Measurements from ENCODE around the gene RAB8B. TPM values are rescaled to one million over a fixed set of nuclear protein-coding genes. Genes with fewer than 3 reads are reported as not detected.

The RAB8B gene
- total and polyA plus RNA-seq, 4 donors = 3.8 to 26.5 (median 7.6) TPM

- 94% methylated on average over 2 of the region's 2 CpGs for WGBS
- H3K36me3 ChIP-seq (ENCODE audit: control insufficient read depth in 4 of 4, insufficient read depth in 3 of 4, low read depth in 1 of 4, low read length in 3 of 4) = no peaks in the 10 kb centered on the region
- DNase-seq (ENCODE audit: low spot score) = no peak
Measured at GRCh38 chr15:63287109-63287508, 97.7 kb downstream of the RAB8B start.

More at GRCh38 chr15:63287109-63287508, 97.7 kb downstream of the RAB8B start:
- no peaks in the 10 kb centered on the region for H3K9me3 ChIP-seq (ENCODE audit: control insufficient read depth in 4 of 4, low read length in 3 of 4)
- H3K4me3 ChIP-seq (ENCODE audit: low read depth in 1 of 3, low read length in 3 of 3) = no peak overlapping the region
- no peak overlapping the region for H3K9ac ChIP-seq (ENCODE audit: low read depth in 1 of 2, low read length in 2 of 2)
- no peaks in the 10 kb centered on the region for H3K27me3 ChIP-seq (ENCODE audit: control insufficient read depth in 4 of 4, insufficient read depth in 4 of 4, low read length in 3 of 4)
- H3K4me1 ChIP-seq (ENCODE audit: control insufficient read depth in 4 of 4, insufficient read depth in 4 of 4, low read length in 3 of 4) = no peaks in the 10 kb centered on the region
- H3K27ac ChIP-seq (ENCODE audit: low read depth in 1 of 2, low read length in 2 of 2) = no peak overlapping the region
- TF ChIP-seq JUND (IDR thresholded peaks at IDR 0.05) (no peak), HNF4G (IDR thresholded peaks at IDR 0.05) (no peak), FOXA2 (IDR thresholded peaks at IDR 0.05) (no peak), TAF1 (conservative IDR thresholded peaks at IDR 0.05) (no peak), FOXA1 (IDR thresholded peaks at IDR 0.05) (no peak), GABPA (IDR thresholded peaks at IDR 0.05 in 1 of 2, conservative IDR thresholded peaks at IDR 0.05 in 1 of 2) (no peak), CTCF (IDR thresholded peaks at IDR 0.05; ENCODE audit: low read depth, low read length, missing input control) (no peak), RAD21 (IDR thresholded peaks at IDR 0.05) (no peak), YY1 (IDR thresholded peaks at IDR 0.05) (no peak), REST (IDR thresholded peaks at IDR 0.05) (no peak), ATF3 (IDR thresholded peaks at IDR 0.05) (no peak), RXRA (IDR thresholded peaks at IDR 0.05) (no peak), EGR1 (IDR thresholded peaks at IDR 0.05; ENCODE audit: low read depth in 2 of 2) (no peak), HNF4A (conservative IDR thresholded peaks at IDR 0.05) (no peak), SP1 (IDR thresholded peaks at IDR 0.05) (no peak), NR2F2 (IDR thresholded peaks at IDR 0.05) (no peak)
- TF ChIP-seq, protein P1, sequence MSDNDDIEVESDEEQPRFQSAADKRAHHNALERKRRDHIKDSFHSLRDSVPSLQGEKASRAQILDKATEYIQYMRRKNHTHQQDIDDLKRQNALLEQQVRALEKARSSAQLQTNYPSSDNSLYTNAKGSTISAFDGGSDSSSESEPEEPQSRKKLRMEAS (IDR thresholded peaks at IDR 0.05) = no peak
- TF ChIP-seq, protein P2, sequence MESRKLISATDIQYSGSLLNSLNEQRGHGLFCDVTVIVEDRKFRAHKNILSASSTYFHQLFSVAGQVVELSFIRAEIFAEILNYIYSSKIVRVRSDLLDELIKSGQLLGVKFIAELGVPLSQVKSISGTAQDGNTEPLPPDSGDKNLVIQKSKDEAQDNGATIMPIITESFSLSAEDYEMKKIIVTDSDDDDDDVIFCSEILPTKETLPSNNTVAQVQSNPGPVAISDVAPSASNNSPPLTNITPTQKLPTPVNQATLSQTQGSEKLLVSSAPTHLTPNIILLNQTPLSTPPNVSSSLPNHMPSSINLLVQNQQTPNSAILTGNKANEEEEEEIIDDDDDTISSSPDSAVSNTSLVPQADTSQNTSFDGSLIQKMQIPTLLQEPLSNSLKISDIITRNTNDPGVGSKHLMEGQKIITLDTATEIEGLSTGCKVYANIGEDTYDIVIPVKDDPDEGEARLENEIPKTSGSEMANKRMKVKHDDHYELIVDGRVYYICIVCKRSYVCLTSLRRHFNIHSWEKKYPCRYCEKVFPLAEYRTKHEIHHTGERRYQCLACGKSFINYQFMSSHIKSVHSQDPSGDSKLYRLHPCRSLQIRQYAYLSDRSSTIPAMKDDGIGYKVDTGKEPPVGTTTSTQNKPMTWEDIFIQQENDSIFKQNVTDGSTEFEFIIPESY (IDR thresholded peaks at IDR 0.05) = no peak
